ENCODE data around the gene ZNF304.

ZNF304 gene

DNA sequence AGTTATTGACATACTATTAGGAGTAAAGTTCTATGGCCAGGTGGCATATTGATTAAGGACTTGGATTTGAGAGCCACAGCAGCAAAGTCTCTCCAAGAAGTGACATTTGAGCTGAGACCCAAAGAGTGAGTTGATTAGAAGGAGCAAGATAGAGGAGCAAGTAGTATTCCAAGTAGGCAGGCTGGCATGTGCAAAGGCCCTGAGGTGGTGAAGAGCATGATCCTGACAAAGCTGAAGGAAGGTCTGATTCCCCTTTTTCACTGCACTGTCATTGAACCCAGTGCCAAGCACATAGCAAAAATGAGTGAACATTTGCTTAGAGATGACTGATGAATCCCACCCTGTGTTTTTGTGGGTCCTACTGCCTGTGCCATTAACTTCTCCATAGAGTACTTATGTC is 26.1 kb upstream of the ZNF304 start:
- no peak overlapping the region for H3K14ac ChIP-seq (ENCODE audit: low read length)
- peaks cover 0 to 13% of the 10 kb centered on the region in 2 donors for H3K9me3 ChIP-seq (replicated peaks in 1 of 2; ENCODE audit: control insufficient read depth in 2 of 2, insufficient read depth in 1 of 2, low read depth in 1 of 2, low read length in 2 of 2)
- no peak overlapping the region for H4K8ac ChIP-seq (ENCODE audit: low read depth, low read length)
- H3K36me3 ChIP-seq (replicated peaks in 1 of 2; ENCODE audit: control insufficient read depth in 2 of 2, insufficient read depth in 2 of 2, low read length in 2 of 2): peaks cover 38 to 63% of the 10 kb centered on the region in 2 donors
- no peak overlapping the region for H2BK5ac ChIP-seq (ENCODE audit: low read length)
- no peak overlapping the region for H2AK5ac ChIP-seq (ENCODE audit: low read depth, low read length)
- H3K4me2 ChIP-seq (ENCODE audit: insufficient read depth, low read length, poor library complexity, severe bottlenecking): no peak overlapping the region
- no peak overlapping the region for H3K27ac ChIP-seq (replicated peaks; ENCODE audit: low read length)
- no peak for DNase-seq (ENCODE audit: low spot score)
- H3K79me1 ChIP-seq (ENCODE audit: low read depth, low read length): peaks cover 12% of the 10 kb centered on the region
- H2BK120ac ChIP-seq (ENCODE audit: low read depth, low read length): no peak overlapping the region
- no peak overlapping the region for H3K9ac ChIP-seq (ENCODE audit: low read depth, low read length, poor library complexity)
- no peak overlapping the region for H3K4ac ChIP-seq (ENCODE audit: low read length)
- H3K4me1 ChIP-seq (ENCODE audit: control insufficient read depth in 2 of 2, insufficient read depth in 1 of 2, low read depth in 1 of 2, low read length in 2 of 2): peaks cover 8 to 9% of the 10 kb centered on the region in 2 donors
- H3K23ac ChIP-seq (ENCODE audit: low read depth, low read length, poor library complexity): no peak overlapping the region
- H3K18ac ChIP-seq (ENCODE audit: low read length): no peak overlapping the region
- H2BK12ac ChIP-seq (ENCODE audit: low read length): no peak overlapping the region
- no peak overlapping the region for H2AFZ ChIP-seq (ENCODE audit: low read length)
- no peak overlapping the region for H3K4me3 ChIP-seq (ENCODE audit: low read length in 2 of 2)
- H4K91ac ChIP-seq (ENCODE audit: low read depth, low read length, poor library complexity): no peak overlapping the region
- H2BK15ac ChIP-seq (ENCODE audit: low read length): no peak overlapping the region
- H3K27me3 ChIP-seq (ENCODE audit: control insufficient read depth in 3 of 3, insufficient read depth in 3 of 3, low read depth in 1 of 3, low read length in 3 of 3): no peaks in the 10 kb centered on the region

DNA sequence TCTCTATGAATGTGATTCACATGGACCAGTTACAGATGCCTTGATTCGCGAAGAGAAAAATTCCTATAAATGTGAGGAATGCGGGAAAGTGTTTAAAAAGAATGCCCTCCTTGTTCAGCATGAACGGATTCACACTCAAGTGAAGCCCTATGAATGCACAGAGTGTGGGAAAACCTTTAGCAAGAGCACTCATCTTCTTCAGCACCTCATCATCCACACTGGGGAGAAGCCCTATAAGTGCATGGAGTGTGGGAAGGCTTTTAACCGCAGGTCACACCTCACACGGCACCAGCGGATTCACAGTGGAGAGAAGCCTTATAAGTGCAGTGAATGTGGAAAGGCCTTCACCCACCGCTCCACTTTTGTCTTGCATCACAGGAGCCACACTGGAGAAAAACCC is 23.1 kb upstream of the ZNF304 start:
- Histone ChIP-seq H3K27ac (replicated peaks; ENCODE audit: low read length) (no peak overlapping the region), H3K9me3 (replicated peaks in 1 of 2; ENCODE audit: control insufficient read depth in 2 of 2, insufficient read depth in 1 of 2, low read depth in 1 of 2, low read length in 2 of 2) (peaks cover 0 to 13% of the 10 kb centered on the region in 2 donors), H3K9ac (ENCODE audit: low read depth, low read length, poor library complexity) (no peak overlapping the region), H4K91ac (ENCODE audit: low read depth, low read length, poor library complexity) (no peak overlapping the region), H3K4me3 (ENCODE audit: low read length in 2 of 2) (no peak overlapping the region), H2AK5ac (ENCODE audit: low read depth, low read length) (no peak overlapping the region), H2BK5ac (ENCODE audit: low read length) (no peak overlapping the region), H3K23ac (ENCODE audit: low read depth, low read length, poor library complexity) (no peak overlapping the region), H3K27me3 (ENCODE audit: control insufficient read depth in 3 of 3, insufficient read depth in 3 of 3, low read depth in 1 of 3, low read length in 3 of 3) (no peaks in the 10 kb centered on the region), H3K4ac (ENCODE audit: low read length) (no peak overlapping the region), H2BK12ac (ENCODE audit: low read length) (no peak overlapping the region), H2BK15ac (ENCODE audit: low read length) (no peak overlapping the region), H3K4me2 (ENCODE audit: insufficient read depth, low read length, poor library complexity, severe bottlenecking) (no peak overlapping the region), H3K36me3 (replicated peaks in 1 of 2; ENCODE audit: control insufficient read depth in 2 of 2, insufficient read depth in 2 of 2, low read length in 2 of 2) (peaks cover 38 to 80% of the 10 kb centered on the region in 2 donors), H2AFZ (ENCODE audit: low read length) (no peak overlapping the region), H3K79me1 (ENCODE audit: low read depth, low read length) (peaks cover 2% of the 10 kb centered on the region), H2BK120ac (ENCODE audit: low read depth, low read length) (no peak overlapping the region), H3K14ac (ENCODE audit: low read length) (no peak overlapping the region), H3K18ac (ENCODE audit: low read length) (no peak overlapping the region), H4K8ac (ENCODE audit: low read depth, low read length) (no peak overlapping the region), H3K4me1 (ENCODE audit: control insufficient read depth in 2 of 2, insufficient read depth in 1 of 2, low read depth in 1 of 2, low read length in 2 of 2) (no peaks in the 10 kb centered on the region)
- no peak for DNase-seq (ENCODE audit: low spot score)
- WGBS, 2 donors (ENCODE audit: extremely low coverage in 2 of 2, insufficient read length in 2 of 2, insufficient replicate concordance in 1 of 2): no CpG with 5 or more reads among the region's 8 CpGs

GRCh38 chr19:57334191-57334590 is 16.9 kb upstream of the ZNF304 start:
- no peak overlapping the region for H3K4ac ChIP-seq (ENCODE audit: low read length)
- no peak overlapping the region for H2AK5ac ChIP-seq (ENCODE audit: low read depth, low read length)
- H3K23ac ChIP-seq (ENCODE audit: low read depth, low read length, poor library complexity): no peak overlapping the region
- no peak overlapping the region for H4K8ac ChIP-seq (ENCODE audit: low read depth, low read length)
- no peak overlapping the region for H3K18ac ChIP-seq (ENCODE audit: low read length)
- H3K4me3 ChIP-seq (ENCODE audit: low read length in 2 of 2): no peak overlapping the region
- no peaks in the 10 kb centered on the region for H3K27me3 ChIP-seq (ENCODE audit: control insufficient read depth in 3 of 3, insufficient read depth in 3 of 3, low read depth in 1 of 3, low read length in 3 of 3)
- H2AFZ ChIP-seq (ENCODE audit: low read length): no peak overlapping the region
- peaks cover under 1 to 22% of the 10 kb centered on the region in 2 donors for H3K36me3 ChIP-seq (replicated peaks in 1 of 2; ENCODE audit: control insufficient read depth in 2 of 2, insufficient read depth in 2 of 2, low read length in 2 of 2)
- no peak overlapping the region for H2BK120ac ChIP-seq (ENCODE audit: low read depth, low read length)
- H3K27ac ChIP-seq (replicated peaks; ENCODE audit: low read length): no peak overlapping the region
- H3K14ac ChIP-seq (ENCODE audit: low read length): no peak overlapping the region
- H3K9ac ChIP-seq (ENCODE audit: low read depth, low read length, poor library complexity): no peak overlapping the region
- H3K9me3 ChIP-seq (replicated peaks in 1 of 2; ENCODE audit: control insufficient read depth in 2 of 2, insufficient read depth in 1 of 2, low read depth in 1 of 2, low read length in 2 of 2): no peaks in the 10 kb centered on the region
- H3K79me1 ChIP-seq (ENCODE audit: low read depth, low read length): no peaks in the 10 kb centered on the region
- no peak overlapping the region for H2BK12ac ChIP-seq (ENCODE audit: low read length)
- no CpG with 5 or more reads among the region's 4 CpGs for WGBS, 2 donors (ENCODE audit: extremely low coverage in 2 of 2, insufficient read length in 2 of 2, insufficient replicate concordance in 1 of 2)
- H2BK15ac ChIP-seq (ENCODE audit: low read length): no peak overlapping the region
- DNase-seq (ENCODE audit: low spot score): no peak
- no peak overlapping the region for H2BK5ac ChIP-seq (ENCODE audit: low read length)
- no peaks in the 10 kb centered on the region for H3K4me1 ChIP-seq (ENCODE audit: control insufficient read depth in 2 of 2, insufficient read depth in 1 of 2, low read depth in 1 of 2, low read length in 2 of 2)
- H3K4me2 ChIP-seq (ENCODE audit: insufficient read depth, low read length, poor library complexity, severe bottlenecking): no peak overlapping the region
- H4K91ac ChIP-seq (ENCODE audit: low read depth, low read length, poor library complexity): no peak overlapping the region

DNA sequence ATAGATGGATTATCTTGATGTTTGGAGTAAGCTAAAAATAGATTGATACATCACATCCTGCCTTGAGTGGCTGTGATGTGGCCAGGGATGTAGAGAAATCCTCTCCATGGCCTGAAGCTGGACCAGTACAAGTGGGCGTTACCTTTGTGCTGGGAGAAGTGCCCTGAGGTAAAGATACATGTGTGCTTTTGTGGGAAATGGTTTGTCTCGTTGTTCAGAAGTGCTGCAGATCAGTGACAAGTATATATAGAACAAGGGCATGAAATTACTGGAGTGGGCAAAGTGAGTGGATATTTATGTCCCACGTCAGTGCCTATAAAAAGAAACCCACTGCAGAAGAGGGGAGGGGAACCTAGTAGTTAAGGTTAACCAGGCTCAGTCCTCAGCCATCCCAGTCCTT is 12.2 kb upstream of the ZNF304 start:
- H3K9me3 ChIP-seq (replicated peaks in 1 of 2; ENCODE audit: control insufficient read depth in 2 of 2, insufficient read depth in 1 of 2, low read depth in 1 of 2, low read length in 2 of 2): no peaks in the 10 kb centered on the region
- H3K36me3 ChIP-seq (replicated peaks in 1 of 2; ENCODE audit: control insufficient read depth in 2 of 2, insufficient read depth in 2 of 2, low read length in 2 of 2): no peaks in the 10 kb centered on the region
- H2BK5ac ChIP-seq (ENCODE audit: low read length): no peak overlapping the region
- no CpG with 5 or more reads among the region's 3 CpGs for WGBS, 2 donors (ENCODE audit: extremely low coverage in 2 of 2, insufficient read length in 2 of 2, insufficient replicate concordance in 1 of 2)
- H3K23ac ChIP-seq (ENCODE audit: low read depth, low read length, poor library complexity): no peak overlapping the region
- no peak for DNase-seq (ENCODE audit: low spot score)
- H3K9ac ChIP-seq (ENCODE audit: low read depth, low read length, poor library complexity): no peak overlapping the region
- H2BK120ac ChIP-seq (ENCODE audit: low read depth, low read length): no peak overlapping the region
- H3K18ac ChIP-seq (ENCODE audit: low read length): no peak overlapping the region
- H4K91ac ChIP-seq (ENCODE audit: low read depth, low read length, poor library complexity): no peak overlapping the region
- H3K79me1 ChIP-seq (ENCODE audit: low read depth, low read length): no peaks in the 10 kb centered on the region
- H3K27me3 ChIP-seq (ENCODE audit: control insufficient read depth in 3 of 3, insufficient read depth in 3 of 3, low read depth in 1 of 3, low read length in 3 of 3): no peaks in the 10 kb centered on the region
- no peak overlapping the region for H4K8ac ChIP-seq (ENCODE audit: low read depth, low read length)
- H3K14ac ChIP-seq (ENCODE audit: low read length): no peak overlapping the region
- no peak overlapping the region for H3K4me3 ChIP-seq (ENCODE audit: low read length in 2 of 2)
- no peak overlapping the region for H2BK15ac ChIP-seq (ENCODE audit: low read length)
- no peak overlapping the region for H2AFZ ChIP-seq (ENCODE audit: low read length)
- no peak overlapping the region for H3K27ac ChIP-seq (replicated peaks; ENCODE audit: low read length)
- no peak overlapping the region for H3K4ac ChIP-seq (ENCODE audit: low read length)
- H3K4me1 ChIP-seq (ENCODE audit: control insufficient read depth in 2 of 2, insufficient read depth in 1 of 2, low read depth in 1 of 2, low read length in 2 of 2): no peaks in the 10 kb centered on the region
- no peak overlapping the region for H2BK12ac ChIP-seq (ENCODE audit: low read length)
- no peak overlapping the region for H3K4me2 ChIP-seq (ENCODE audit: insufficient read depth, low read length, poor library complexity, severe bottlenecking)
- no peak overlapping the region for H2AK5ac ChIP-seq (ENCODE audit: low read depth, low read length)
